Fibroblast of gingiva (primary cell): ENCODE measurements around the gene CPAMD8.

Experiments used
- DNase-seq: peaks from one replicate; pipeline ENCODE4 v3.0.0-alpha.2; 2011; ENCODE audit warnings: low read depth

The CPAMD8 gene

DNA sequence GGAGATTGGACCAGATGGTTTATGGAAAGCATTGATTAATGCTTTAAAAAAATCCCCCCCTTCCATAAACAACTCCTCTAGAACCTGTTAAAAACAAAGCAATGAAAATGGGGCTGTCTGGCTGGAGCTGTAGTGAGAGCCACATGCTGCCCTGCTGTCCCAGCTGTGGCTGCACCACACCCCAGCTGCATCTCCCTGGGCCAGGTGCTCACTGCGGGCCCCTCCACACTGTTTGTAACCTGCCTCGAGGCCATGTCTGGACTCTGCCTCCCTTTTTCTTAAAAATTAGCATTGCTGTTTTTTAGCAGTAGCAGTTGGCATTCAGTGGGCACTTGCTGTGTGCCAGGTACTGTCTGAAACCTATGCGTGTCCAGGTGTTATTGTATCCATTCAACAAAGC lies 153.0 kb downstream of the CPAMD8 start:
- DNase-seq: no peak

- DNase-seq: no peak
These were observed 153.9 kb downstream of the CPAMD8 start for GRCh38 chr19:16872728-16873127.

GRCh38 chr19:16871871-16872270 lies 154.7 kb downstream of the CPAMD8 start:
- DNase-seq: no peak

DNA sequence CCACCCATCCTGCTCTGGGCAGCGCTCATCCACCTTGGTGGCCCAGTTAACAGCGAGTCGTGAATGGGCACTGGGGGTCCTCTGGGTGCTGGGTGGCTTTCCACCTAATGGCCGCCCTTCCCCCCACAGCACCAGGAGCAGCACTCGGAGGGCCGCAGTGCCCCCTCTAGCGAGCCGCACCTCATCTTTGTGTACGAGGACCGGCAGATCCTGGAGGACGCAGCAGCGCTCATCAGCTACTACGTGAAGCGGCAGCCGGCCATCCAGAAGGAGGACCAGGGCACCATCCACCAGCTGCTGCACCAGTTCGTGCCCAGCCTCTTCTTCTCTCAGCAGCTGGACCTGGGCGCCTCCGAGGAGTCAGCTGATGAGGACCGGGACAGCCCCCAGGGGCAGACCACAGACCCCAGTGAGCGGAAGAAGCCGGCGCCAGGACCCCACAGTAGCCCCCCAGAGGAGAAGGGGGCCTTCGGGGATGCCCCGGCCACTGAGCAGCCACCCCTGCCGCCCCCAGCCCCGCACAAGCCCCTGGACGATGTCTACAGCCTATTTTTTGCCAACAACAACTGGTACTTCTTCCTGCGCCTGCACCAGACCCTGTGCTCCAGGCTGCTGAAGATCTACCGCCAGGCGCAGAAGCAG lies 157.2 kb downstream of the CPAMD8 start:
- DNase-seq: no peak

DNA sequence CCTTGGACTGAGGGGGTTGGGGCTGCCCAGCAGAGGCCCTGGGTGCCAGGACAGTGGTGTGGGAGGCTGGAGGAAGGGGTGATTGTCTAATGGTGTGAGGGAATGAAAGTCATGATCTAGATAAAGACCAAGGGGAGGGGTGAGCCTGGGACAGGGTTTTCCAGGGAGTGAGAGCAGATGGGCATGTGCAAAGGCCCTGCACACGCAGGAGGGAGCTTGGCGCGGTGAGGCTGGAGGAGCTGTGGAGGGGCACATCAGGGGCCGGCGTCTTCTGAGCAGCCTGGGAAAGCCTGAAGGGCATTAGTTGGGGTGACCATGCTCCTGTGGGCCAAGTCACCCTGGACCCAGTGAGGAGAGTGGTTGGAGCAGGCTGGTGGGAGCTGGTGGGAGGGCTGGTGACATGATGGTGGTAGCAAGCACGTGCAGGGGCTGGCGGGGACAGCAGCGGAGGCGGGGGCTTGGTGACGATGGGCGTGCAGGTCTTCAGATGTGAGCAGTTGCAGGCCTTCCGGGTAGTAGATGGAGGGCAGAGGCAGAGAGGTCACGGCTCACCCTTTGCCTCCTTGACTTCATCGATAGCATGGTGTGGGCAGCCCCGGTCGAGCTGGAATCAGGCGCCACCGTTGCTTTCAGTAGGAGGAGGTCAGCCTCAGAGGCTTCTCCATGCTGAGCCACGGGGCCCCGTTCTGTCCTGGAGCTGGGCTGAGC lies 158.0 kb downstream of the CPAMD8 start:
- no peak for DNase-seq

DNA sequence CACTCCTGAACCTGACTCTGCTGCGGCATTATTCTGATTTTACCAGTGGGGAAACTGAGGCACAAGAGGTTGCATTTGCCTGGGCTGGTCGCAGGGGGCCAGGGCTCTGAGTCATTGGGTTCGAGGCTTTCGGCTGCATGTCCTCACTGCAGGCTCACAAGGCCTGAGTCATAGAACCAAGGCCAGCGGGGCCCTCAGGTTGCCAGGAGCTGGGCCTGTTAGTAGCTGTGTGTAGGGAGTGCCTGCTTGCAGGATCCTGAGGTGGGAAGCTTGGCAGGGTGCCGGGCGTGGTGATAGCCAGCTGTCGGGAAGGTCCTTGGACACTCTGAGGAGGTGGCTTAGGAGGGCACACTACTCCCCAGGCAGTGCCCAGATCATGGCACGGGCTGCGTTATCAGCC lies 159.4 kb downstream of the CPAMD8 start:
- no peak for DNase-seq

DNA sequence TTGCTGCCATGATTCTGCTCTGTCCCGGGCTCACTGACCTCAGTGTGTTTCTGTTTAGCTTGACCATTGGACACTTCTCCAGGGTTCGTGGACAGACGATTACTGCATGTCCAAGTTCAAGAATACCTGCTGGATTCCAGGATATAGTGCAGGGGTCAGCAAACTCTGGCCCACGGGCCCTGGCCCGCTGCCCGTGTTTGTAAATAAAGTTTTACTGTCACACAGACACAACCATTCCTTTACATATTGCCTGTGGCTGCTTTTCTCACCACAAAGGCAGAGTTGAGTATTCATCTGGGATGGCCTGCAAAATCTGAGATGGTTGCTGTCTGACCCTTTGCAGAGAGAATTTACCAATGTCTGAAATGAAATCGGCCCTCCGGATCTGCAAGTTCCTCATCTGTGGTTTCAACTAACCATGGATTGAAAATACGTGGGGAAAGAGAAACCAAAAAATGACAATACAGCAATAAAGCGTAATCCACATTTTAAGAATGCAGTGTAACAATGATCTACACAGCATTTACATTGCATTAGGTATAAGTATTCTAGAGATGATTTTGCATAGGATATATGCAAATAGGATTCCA lies 163.7 kb downstream of the CPAMD8 start:
- DNase-seq: no peak

- no peak for DNase-seq
These were observed 164.8 kb downstream of the CPAMD8 start for GRCh38 chr19:16861834-16862233.

DNA sequence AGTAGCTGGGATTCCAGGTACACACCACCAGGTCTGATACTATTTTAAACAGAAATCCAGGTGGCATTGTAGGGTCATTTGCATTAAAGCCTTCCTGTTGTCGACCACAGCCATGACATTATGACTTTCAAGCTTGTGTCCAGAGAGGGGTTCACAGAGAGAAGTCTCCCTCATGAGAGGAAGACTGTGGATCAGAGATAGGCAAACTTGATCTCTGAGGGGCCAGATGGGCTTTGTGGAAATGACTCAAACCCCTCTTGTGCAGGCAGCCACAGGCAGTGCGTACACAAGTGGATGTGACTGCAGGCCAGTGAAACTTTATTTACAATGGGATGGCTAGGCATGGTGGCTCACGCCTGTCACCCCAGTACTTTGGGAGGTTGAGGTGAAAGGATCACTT lies 165.6 kb downstream of the CPAMD8 start:
- no peak for DNase-seq

DNA sequence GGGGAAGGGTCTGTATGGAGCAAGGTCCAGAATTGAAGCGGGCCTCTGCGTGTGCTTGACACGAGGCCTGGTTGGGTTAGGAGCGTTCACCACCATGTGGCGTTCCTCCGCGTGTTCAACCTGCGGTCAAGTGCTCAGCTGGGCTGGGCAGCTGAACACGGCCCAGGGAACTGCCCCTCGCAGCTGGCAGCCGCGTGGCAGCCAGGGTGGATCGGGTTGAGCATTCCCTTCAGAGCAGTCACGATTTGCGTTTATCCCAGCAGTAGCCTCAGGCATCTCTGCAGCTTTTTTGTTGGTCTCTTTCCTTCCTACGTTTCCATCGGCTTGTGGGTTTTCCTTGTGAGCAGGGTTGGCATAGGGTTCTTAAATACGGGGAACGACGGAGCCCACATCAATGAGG lies 166.5 kb downstream of the CPAMD8 start:
- peak; percentile 83 for DNase-seq

DNA sequence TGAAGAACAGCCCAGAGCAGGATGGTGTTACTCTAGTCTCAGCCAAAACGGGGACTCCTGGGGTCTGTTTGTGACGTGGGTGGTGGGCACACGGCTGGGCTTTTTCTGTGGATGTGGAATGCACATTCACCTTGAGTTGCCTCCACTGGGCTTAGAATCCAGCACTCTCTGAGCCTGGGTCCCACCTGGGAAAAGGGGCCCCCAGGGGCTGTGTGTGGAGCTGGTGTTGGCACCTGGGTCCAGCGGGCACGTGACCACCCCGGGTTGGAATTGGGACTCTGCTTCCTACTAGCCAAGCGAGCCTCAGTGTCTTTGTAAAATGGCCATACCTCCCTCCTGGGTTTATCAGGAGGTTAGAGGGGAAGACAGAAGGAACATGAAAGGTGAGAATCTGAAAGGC lies 167.0 kb downstream of the CPAMD8 start:
- no peak for DNase-seq

DNA sequence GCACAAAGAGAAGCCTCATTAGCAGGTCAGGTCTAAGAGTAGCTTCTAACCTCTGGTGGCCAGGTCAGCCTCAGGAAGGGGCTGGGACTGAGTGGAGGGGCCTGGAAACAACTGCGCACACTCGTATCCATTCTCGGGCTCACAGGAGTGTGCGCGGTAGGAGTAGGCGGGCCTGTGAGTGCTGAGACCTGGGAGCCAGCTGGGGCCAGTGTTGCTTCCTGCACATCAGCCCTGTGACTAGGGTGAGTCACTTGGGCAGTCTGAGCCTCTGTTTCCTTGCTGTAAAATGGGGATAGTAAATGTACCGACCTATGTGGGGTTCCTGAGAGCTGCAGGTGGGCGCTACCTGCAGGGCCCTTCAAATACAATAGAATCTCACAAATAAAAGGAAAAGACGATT lies 170.5 kb downstream of the CPAMD8 start:
- DNase-seq: no peak

DNA sequence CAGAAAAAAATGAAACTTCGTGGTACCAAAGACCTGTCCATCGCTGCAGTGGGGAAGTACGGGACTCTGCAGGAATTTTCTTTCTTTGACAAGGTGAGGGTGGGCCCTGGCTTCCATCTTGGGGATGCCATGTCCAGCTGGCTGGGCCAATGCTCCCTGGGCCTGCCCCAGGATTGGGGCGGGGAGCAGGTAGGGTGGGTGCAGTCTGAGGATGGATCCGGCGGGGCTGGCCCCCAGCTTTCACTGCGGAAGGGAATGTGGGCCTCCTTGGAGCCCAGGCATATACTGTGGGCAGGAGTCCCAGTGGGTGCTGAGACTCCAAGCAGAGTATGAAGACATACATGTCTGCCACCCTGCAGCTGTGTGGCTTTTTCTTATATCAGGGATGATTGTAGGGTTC lies 173.5 kb downstream of the CPAMD8 start:
- DNase-seq: no peak

- DNase-seq: no peak
These were observed 175.4 kb downstream of the CPAMD8 start for GRCh38 chr19:16851031-16851712.

DNA sequence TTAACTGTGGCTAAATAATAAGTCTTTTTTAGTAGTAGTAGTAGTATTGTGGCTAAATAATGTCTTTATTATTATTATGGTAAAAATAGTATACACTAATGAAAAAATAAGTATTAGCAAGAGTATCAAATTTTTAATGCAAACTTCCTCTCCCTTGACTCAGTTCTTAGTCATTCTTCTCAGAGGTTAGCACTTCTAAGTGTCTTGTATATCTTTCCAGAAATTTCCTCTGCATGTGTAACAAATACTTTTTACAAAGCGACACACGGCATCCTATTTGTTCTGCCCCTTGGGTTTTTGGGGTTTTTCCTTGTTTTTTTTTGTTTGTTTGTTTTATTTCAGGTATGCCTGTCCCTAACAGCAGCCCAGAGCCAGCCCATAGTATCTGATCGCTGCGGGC lies 176.5 kb downstream of the CPAMD8 start:
- DNase-seq: no peak

DNA sequence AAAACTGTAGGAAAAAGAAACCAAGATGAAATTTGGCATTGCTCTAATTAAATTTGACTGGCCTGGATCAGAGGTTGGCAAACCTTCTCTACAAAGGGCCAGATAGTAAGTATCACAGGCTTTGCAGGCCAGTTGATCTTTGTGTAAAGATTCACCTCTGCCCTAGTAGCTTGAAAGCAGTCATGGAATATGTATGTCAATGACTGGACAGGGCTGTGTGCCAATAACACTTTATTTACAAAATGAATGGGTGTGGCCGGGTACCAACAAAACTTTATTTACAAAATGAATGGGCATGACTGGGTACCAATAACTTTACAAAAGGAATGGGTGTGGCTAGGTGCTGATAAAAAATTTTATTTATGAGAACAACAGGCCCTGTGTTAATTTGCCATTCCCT lies 177.4 kb downstream of the CPAMD8 start:
- peak; percentile 65 for DNase-seq

GRCh38 chr19:16847430-16847829 lies 179.2 kb downstream of the CPAMD8 start:
- DNase-seq: no peak

DNA sequence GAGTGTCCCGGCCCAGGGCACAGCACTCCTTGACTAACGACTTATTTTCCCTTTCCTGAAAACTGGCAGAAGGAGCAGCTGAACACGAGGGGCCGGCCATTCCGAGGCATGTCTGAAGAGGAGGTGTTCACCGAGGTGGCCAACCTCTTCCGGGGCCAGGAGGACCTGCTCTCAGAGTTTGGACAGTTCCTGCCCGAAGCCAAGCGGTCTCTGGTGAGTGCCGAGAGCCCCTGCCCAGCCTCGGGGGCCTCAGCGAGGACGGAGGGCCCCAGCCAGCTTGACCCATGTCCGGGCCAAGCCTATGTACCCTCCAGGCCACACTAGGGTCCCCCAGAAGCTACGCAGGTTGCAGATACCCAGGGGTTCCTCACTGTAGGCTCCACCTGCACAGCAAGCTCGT lies 179.7 kb downstream of the CPAMD8 start:
- DNase-seq: no peak
